KOPT-K1 (cell line): Measurements from ENCODE around the gene SCAF1.

Experiments
- H3K27ac ChIP-seq: fragments of 200-600 bp; sonication (generic); 2 replicates; pipeline ENCODE4 v1.5.1; 2016; ENCODE audit warnings: antibody characterized with exemption, mild to moderate bottlenecking, low read depth, low read length; ENCODE audit not compliant: poor library complexity, severe bottlenecking
- H3K36me3 ChIP-seq: fragments of 200-600 bp; sonication (generic); 2 replicates; pipeline ENCODE4 v1.5.1; 2017; ENCODE audit warnings: antibody characterized with exemption, mild to moderate bottlenecking, low read length, moderate library complexity; ENCODE audit not compliant: insufficient read depth
- H3K9me3 ChIP-seq: fragments of 200-600 bp; sonication (generic); 2 replicates; pipeline ENCODE4 v1.5.1; 2017; ENCODE audit warnings: antibody characterized with exemption, low read length, mild to moderate bottlenecking; ENCODE audit not compliant: insufficient read depth, poor library complexity, severe bottlenecking

Gene SCAF1, protein sequence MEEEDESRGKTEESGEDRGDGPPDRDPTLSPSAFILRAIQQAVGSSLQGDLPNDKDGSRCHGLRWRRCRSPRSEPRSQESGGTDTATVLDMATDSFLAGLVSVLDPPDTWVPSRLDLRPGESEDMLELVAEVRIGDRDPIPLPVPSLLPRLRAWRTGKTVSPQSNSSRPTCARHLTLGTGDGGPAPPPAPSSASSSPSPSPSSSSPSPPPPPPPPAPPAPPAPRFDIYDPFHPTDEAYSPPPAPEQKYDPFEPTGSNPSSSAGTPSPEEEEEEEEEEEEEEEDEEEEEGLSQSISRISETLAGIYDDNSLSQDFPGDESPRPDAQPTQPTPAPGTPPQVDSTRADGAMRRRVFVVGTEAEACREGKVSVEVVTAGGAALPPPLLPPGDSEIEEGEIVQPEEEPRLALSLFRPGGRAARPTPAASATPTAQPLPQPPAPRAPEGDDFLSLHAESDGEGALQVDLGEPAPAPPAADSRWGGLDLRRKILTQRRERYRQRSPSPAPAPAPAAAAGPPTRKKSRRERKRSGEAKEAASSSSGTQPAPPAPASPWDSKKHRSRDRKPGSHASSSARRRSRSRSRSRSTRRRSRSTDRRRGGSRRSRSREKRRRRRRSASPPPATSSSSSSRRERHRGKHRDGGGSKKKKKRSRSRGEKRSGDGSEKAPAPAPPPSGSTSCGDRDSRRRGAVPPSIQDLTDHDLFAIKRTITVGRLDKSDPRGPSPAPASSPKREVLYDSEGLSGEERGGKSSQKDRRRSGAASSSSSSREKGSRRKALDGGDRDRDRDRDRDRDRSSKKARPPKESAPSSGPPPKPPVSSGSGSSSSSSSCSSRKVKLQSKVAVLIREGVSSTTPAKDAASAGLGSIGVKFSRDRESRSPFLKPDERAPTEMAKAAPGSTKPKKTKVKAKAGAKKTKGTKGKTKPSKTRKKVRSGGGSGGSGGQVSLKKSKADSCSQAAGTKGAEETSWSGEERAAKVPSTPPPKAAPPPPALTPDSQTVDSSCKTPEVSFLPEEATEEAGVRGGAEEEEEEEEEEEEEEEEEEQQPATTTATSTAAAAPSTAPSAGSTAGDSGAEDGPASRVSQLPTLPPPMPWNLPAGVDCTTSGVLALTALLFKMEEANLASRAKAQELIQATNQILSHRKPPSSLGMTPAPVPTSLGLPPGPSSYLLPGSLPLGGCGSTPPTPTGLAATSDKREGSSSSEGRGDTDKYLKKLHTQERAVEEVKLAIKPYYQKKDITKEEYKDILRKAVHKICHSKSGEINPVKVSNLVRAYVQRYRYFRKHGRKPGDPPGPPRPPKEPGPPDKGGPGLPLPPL

DNA sequence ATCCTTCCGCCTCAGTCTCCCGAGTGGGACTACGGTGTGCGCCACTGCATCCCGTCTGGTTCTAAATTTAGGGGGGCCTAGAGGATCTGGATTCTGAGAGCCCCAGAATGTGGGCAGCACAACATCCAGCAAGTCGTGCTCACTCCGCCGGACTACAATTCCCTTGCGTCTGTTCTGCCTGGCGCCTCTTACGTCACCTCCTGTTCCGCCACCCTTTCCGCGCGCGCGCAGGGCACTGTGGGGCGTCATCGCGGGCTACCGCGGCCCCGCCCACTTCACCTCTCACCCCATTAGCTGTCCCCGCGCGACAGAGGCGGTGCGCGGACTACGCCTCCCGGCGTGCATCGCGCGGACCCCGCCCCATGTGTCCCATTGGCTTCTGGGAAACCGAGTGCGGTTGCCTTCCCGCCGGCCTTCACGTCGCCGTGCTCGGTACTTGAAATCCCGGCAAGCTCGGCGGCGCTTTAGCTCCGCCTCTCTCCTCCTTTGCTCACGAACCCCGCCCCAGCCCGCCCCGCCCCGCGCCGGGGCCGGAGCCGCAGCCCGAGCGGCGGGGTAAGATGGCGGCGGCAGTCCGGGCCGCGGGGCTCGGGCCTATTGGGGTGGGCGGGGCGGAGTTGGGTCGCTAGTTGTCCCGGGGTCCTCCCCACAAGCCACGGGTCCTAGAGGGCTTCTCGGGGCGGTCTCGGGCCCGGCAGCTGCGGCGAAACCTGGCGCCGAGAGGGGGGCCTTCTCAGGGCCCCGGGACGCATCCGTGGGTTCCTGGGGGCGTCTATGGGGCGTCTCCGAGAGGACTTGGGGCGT lies at the start of gene SCAF1:
Gene SCAF1, plus strand, starts transcription at position 522 of the 804 bp plus-strand sequence. CDS start 2,818 bp downstream, outside the sequence.
- H3K27ac ChIP-seq: peak within 1 kb of the TSS; percentile 91
- peaks cover 27% of the 10 kb centered on the region for H3K36me3 ChIP-seq
- no peaks in the 10 kb centered on the region for H3K9me3 ChIP-seq

DNA sequence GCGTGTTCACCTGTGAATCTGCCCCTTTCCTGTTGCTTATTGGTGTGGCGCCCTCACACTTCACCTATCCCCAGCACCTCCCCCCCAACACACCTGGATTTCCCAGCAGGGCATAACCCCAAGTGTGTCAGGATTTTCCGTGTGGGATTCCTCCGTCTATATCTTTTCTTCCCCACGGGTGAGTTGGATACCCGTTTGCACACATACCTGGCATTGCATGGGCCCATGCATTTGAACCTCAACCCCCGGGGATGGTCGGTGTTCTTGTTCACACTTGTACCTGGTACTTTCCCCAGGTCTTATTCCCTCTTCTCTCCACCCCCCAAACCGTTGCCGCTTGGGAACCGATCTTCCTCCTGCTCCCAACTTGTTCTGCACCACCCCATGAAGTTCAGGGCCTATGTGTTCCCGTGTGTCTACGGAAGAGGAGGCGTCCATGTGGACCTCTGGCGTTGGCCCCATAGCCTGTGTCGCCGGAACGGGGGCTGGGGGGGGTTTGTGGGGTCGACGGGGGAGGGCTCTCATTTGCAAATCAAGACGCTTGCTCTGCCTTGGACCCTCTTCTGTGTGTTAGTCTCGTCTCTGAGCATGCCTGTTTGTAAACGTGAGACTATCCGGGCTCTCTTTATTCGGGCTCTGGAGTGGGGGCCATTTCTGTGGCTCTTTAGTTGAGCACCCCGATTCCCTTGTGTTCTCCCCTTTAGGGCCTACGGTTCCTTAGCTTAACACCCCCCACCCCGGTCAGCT lies 49.4 kb upstream of the SCAF1 start:
- H3K27ac ChIP-seq: peak overlapping the region; percentile 97
- peaks cover 41% of the 10 kb centered on the region for H3K36me3 ChIP-seq
- H3K9me3 ChIP-seq: no peaks in the 10 kb centered on the region

DNA sequence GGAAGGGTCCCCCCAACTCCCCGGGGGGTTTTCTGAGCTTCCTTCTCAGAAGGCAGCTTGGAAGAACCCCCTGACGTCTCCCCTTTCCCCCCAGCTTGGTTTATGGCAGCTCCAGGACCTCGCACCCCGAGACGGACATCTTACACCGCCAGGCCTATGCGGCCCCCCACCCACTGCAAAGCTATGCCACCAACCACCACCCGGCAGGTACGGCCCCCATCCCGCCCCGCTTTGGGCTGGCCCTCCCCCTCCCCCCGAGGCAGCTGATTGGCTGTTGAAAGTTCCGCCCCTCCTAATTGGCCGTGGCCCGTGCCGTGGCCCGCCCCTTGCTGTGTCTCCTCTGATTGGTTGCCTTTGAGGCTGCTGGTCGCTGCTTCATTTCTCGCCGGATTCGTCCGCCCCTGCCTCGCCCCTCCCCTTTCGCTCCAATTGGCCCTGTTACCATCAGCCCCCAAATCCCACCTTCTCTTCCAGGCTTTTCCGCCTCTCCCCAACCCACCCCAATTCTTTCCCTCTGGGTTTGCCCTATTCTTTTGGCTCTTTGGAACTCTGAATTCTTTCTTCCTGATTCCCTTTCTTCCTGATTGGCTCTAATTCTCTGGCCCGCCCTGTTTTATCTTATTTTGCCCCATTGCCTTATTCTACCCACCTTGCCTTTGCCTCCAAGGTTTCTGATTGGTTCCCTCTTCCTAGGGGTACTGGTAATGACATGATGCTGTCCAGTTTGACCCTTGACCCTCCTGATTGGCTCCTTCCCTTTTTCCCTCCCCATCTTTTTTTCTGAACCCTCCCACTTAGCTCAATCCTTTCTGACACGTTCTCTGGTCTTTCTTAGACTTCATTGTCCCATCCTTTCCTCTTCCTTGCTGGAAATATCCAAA lies 48.5 kb upstream of the SCAF1 start:
- Histone ChIP-seq H3K36me3 (peaks cover 49% of the 10 kb centered on the region), H3K9me3 (no peaks in the 10 kb centered on the region), H3K27ac (peak overlapping the region; percentile 97)

DNA sequence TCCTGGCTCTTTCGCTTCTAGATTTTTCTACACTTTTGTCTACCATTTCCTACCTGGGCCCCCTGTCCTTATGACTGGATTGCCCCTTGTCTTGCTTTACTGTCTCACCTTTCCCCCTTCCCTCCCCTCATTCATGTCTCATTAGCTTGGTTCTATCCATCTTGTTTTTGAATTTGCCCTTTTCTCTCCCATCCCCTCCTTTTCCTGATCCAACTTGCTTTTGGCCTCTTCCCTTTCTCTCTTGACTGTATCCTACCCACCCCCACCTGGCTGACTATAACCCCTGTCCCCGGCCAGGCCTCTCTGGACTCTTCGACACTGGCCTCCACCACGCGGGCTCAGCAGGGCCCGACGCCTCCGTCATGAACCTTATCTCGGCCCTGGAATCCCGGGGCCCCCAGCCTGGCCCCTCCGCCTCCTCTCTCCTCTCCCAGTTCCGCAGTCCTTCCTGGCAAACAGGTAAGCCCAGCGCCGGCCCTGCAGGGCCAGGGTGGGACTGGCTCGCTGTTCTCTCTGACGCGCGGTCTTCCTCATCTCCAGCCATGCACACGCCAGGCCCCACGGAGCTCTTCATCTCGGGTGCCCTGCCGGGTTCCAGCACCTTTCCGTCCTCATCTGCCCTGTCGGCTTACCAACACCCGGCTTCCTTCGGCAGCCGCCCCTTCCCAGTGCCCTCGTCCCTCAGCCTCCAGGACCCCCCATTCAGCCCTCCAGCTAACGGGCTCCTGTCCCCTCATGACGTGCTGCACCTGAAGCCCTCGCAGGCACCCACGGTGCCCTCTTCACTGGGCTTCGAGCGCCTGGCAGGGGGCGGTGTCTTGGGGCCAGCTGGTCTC lies 47.6 kb upstream of the SCAF1 start:
- H3K27ac ChIP-seq: no peak overlapping the region
- peaks cover 58% of the 10 kb centered on the region for H3K36me3 ChIP-seq

DNA sequence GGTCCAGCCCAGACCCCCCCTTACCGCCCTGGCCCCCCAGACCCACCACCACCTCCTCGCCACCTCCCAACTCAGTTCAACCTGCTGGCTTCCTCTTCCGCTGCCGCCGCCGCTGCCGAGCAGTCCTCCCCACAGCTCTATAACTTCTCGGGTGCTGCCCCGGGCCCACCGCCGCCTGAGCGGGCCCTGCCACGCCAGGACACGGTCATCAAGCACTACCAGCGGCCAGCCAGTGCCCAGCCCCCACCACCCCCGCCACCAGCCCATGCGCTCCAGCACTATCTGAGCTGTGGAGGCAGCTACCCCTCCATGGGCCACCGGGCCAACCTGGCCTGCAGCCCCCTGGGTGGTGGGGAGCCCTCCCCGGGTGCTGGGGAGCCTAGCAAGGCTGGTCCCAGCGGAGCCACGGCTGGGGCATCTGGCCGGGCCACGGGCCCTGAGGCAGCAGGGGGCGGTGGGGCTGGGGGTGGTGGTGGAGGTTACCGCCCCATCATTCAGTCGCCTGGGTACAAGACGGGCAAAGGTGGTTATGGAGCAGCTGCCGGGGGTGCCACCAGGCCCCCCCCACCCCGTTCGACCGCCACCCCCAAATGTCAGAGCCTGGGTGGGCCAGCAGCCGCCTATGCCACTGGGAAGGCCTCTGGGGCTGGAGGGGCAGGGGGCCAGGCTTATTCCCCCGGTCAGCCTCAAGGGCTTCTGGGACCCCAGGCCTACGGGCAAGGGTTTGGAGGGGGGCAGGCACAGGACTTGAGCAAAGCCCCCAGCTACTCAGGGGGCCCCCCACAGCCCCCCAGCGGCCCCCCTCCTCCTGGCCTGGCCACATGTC lies 46.8 kb upstream of the SCAF1 start:
- peaks cover 67% of the 10 kb centered on the region for H3K36me3 ChIP-seq
- no peak overlapping the region for H3K27ac ChIP-seq
- no peaks in the 10 kb centered on the region for H3K9me3 ChIP-seq

More for the DNA sequence above, 47.6 kb upstream of the SCAF1 start:
- H3K9me3 ChIP-seq: no peaks in the 10 kb centered on the region

DNA sequence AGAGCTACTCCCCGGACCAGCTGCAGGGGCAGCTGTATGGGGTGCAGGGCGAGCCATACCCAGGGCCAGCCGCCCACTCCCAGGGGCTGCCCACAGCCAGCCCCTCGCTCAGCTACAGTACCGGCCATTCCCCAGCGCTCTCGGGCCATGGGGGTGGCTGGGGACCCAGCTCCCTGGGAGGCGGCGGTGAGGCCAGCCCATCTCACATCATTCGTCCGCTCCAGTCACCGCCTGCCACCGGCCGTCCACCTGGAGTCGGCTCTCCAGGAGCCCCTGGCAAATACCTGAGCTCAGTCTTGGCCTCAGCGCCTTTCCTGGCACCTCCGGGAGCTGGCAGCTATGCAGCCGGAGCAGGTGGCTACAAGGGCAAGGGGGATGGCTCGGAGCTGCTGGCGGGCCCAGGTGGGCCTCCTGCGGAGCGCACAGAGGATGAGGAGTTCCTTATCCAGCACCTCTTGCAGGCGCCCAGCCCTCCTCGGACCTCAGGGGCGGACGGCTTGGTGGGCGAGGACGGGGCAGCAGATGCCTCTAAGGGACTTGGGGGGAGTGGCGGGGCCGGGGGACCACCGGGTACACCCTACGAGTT lies 46.1 kb upstream of the SCAF1 start:
- Histone ChIP-seq H3K27ac (no peak overlapping the region), H3K9me3 (no peaks in the 10 kb centered on the region), H3K36me3 (peaks cover 74% of the 10 kb centered on the region)

DNA sequence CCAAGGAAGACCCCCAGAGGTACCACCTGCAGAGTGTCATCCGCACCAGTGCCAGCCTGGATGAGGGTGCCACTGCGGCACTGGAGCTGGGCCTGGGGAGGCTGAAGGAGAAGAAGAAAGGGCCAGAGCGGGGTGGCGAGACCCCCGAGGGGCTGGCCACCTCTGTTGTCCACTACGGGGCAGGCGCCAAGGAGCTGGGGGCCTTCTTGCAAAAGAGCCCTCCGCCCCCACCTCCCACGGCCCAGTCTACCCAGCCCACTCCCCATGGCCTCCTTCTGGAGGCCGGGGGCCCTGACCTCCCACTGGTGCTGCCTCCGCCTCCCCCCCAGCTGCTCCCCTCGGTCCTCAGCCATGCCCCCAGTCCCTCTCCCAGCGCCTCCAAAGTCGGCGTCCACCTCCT lies 45.6 kb upstream of the SCAF1 start:
- H3K9me3 ChIP-seq: no peaks in the 10 kb centered on the region
- H3K27ac ChIP-seq: no peak overlapping the region
- H3K36me3 ChIP-seq: peaks cover 79% of the 10 kb centered on the region

DNA sequence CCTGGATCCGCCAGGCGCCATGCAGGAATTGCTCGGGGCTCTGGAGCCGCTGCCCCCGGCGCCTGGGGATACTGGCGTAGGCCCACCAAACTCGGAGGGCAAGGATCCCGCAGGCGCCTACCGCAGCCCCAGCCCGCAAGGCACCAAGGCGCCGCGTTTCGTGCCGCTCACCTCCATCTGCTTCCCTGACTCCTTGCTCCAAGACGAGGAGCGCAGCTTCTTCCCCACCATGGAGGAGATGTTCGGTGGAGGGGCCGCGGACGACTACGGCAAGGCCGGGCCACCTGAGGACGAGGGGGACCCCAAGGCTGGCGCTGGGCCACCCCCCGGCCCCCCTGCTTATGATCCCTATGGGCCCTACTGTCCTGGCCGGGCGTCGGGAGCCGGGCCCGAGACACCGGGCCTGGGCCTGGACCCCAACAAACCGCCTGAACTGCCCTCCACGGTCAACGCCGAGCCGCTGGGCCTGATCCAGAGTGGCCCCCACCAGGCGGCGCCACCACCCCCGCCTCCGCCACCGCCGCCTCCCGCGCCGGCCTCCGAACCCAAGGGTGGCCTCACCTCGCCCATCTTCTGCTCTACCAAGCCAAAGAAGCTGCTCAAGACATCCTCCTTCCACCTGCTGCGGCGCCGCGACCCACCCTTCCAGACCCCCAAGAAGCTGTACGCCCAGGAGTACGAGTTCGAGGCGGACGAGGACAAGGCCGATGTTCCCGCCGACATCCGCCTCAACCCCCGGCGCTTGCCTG lies 44.9 kb upstream of the SCAF1 start:
- Histone ChIP-seq H3K36me3 (peaks cover 86% of the 10 kb centered on the region), H3K27ac (no peak overlapping the region)

DNA sequence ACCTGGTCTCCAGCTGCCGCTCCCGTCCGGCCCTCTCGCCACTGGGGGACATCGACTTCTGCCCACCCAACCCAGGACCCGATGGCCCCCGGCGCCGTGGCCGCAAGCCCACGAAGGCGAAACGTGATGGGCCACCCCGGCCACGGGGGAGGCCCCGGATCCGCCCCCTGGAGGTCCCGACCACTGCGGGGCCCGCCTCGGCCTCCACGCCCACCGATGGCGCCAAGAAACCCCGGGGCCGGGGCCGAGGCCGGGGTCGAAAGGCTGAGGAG lies 44.4 kb upstream of the SCAF1 start:
- peaks cover 91% of the 10 kb centered on the region for H3K36me3 ChIP-seq
- H3K9me3 ChIP-seq: no peaks in the 10 kb centered on the region
- no peak overlapping the region for H3K27ac ChIP-seq

More for the DNA sequence above, 44.9 kb upstream of the SCAF1 start:
- H3K9me3 ChIP-seq: no peaks in the 10 kb centered on the region

DNA sequence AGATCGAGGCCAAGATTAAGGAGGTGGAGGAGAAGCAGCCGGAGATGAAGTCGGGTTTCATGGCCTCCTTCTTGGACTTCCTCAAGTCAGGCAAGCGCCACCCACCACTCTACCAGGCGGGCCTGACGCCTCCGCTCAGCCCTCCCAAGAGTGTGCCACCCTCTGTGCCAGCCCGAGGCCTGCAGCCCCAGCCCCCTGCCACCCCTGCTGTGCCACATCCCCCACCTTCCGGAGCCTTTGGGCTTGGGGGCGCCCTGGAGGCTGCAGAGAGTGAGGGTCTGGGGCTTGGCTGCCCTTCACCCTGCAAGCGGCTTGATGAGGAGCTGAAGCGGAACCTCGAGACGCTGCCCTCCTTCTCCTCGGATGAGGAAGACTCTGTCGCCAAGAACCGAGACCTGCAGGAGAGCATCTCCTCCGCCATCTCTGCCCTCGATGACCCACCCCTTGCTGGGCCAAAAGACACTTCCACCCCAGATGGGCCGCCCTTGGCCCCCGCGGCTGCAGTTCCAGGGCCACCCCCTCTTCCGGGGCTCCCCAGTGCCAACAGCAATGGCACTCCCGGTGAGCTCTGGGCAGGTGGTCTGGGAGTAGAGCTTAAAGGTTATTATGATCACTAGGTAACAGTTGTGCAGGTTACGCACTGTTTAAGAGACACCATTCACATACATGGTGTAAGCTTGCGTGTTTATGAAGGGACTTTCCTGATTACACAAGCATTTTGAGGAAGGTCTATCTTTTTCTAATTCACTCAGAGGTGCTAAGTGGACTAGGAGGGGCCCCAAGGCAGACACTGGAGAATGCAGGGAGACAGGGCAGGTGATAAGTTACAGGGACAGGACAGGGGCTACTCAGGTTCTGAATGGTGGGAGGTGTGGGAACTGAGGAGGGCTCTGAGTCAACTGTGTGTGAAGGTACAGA lies 42.4 kb upstream of the SCAF1 start:
- no peaks in the 10 kb centered on the region for H3K9me3 ChIP-seq
- peaks cover 98% of the 10 kb centered on the region for H3K36me3 ChIP-seq
- H3K27ac ChIP-seq: no peak overlapping the region
